Liver (tissue), 9 donors: ENCODE data around the gene ERC1. TPM values are rescaled to one million over a fixed set of nuclear protein-coding genes. Genes with fewer than 3 reads are reported as not detected.
A peak's percentile ranks its signal among the peaks of the same experiment; 100 is the strongest.

Source experiments
- DNase-seq: peaks from one replicate; pipeline ENCODE4 v3.0.0-alpha.2; 2017; ENCODE audit warnings: low spot score
- H3K27ac ChIP-seq, 2 donors: one replicate each; pipeline ENCODE4 v1.7.0; 2013; ENCODE audit warnings: inconsistent platforms in 2 of 2, low read length in 2 of 2, control low read depth in 1 of 2, low read depth in 1 of 2, mild to moderate bottlenecking in 1 of 2
- H3K27me3 ChIP-seq, 4 donors: one replicate each; pipeline versions ENCODE4 v1.6.1 to v1.7.0; 2013; ENCODE audit warnings: low read length in 3 of 4, inconsistent platforms in 1 of 4, mild to moderate bottlenecking in 1 of 4, moderate library complexity in 1 of 4; ENCODE audit not compliant: control insufficient read depth in 4 of 4, insufficient read depth in 4 of 4
- H3K36me3 ChIP-seq, 4 donors: one replicate each; pipeline versions ENCODE4 v1.6.1 to v1.7.0; 2013; ENCODE audit warnings: low read length in 3 of 4, mild to moderate bottlenecking in 3 of 4, low read depth in 1 of 4, moderate library complexity in 1 of 4; ENCODE audit not compliant: control insufficient read depth in 4 of 4, insufficient read depth in 3 of 4
- H3K4me1 ChIP-seq, 4 donors: one replicate each; pipeline versions ENCODE4 v1.6.1 to v1.7.0; 2013; ENCODE audit warnings: low read length in 3 of 4, mild to moderate bottlenecking in 3 of 4, moderate library complexity in 1 of 4; ENCODE audit not compliant: control insufficient read depth in 4 of 4, insufficient read depth in 4 of 4
- H3K4me3 ChIP-seq, 3 donors: one replicate each; pipeline versions ENCODE4 v1.6.1 to v1.7.0; 2013; ENCODE audit warnings: low read length in 3 of 3, control low read depth in 1 of 3, low read depth in 1 of 3, mild to moderate bottlenecking in 1 of 3
- H3K9ac ChIP-seq, 2 donors: one replicate each; pipeline ENCODE4 v1.7.0; 2013; ENCODE audit warnings: low read length in 2 of 2, mild to moderate bottlenecking in 2 of 2, moderate library complexity in 2 of 2, control low read depth in 1 of 2, low read depth in 1 of 2
- H3K9me3 ChIP-seq, 4 donors: one replicate each; pipeline versions ENCODE4 v1.6.1 to v1.7.0; 2013; ENCODE audit warnings: low read length in 3 of 4; ENCODE audit not compliant: control insufficient read depth in 4 of 4
- ATF3 ChIP-seq: IDR thresholded peaks from 2 replicates; pipeline ENCODE4 v1.6.1; 2016; ENCODE audit warnings: antibody characterized with exemption
- CTCF ChIP-seq: fragments of 150-350 bp; IDR thresholded peaks from 2 replicates; pipeline ENCODE4 v1.5.1; 2017; ENCODE audit warnings: improper control_type of control experiment, low read depth, low read length; ENCODE audit not compliant: missing input control
- EGR1 ChIP-seq, 2 donors: IDR thresholded peaks; 2 replicates each; pipeline ENCODE4 v1.6.1; 2016 to 2018; ENCODE audit warnings: antibody characterized with exemption in 2 of 2, low read depth in 2 of 2
- FOXA1 ChIP-seq: IDR thresholded peaks from 2 replicates; pipeline ENCODE4 v1.6.1; 2016; ENCODE audit warnings: antibody characterized with exemption
- FOXA2 ChIP-seq: IDR thresholded peaks from 2 replicates; pipeline ENCODE4 v1.6.1; 2016; ENCODE audit warnings: antibody characterized with exemption
- GABPA ChIP-seq, 2 donors: IDR thresholded peaks in 1 of 2; conservative IDR thresholded peaks in 1 of 2; 2 replicates each; pipeline ENCODE4 v1.6.1; 2016; ENCODE audit warnings: antibody characterized with exemption in 2 of 2, mild to moderate bottlenecking in 1 of 2, moderate library complexity in 1 of 2
- HNF4A ChIP-seq, 2 donors: conservative IDR thresholded peaks; 2 replicates each; pipeline ENCODE4 v1.6.1; 2016; ENCODE audit warnings: antibody characterized with exemption in 2 of 2, mild to moderate bottlenecking in 2 of 2
- HNF4G ChIP-seq: IDR thresholded peaks from 2 replicates; pipeline ENCODE4 v1.6.1; 2016; ENCODE audit warnings: antibody characterized with exemption
- JUND ChIP-seq, 2 donors: IDR thresholded peaks; 2 replicates each; pipeline ENCODE4 v1.6.1; 2016; ENCODE audit warnings: antibody characterized with exemption in 2 of 2
- MAX ChIP-seq: IDR thresholded peaks from 2 replicates; pipeline ENCODE4 v1.6.1; 2016; ENCODE audit warnings: antibody characterized with exemption
- NR2F2 ChIP-seq: IDR thresholded peaks from 2 replicates; pipeline ENCODE4 v1.6.1; 2016; ENCODE audit warnings: antibody characterized with exemption
- RAD21 ChIP-seq, 2 donors: IDR thresholded peaks; 2 replicates each; pipeline ENCODE4 v1.6.1; 2016; ENCODE audit warnings: antibody characterized with exemption in 2 of 2, mild to moderate bottlenecking in 2 of 2
- REST ChIP-seq: IDR thresholded peaks from 2 replicates; pipeline ENCODE4 v1.6.1; 2016; ENCODE audit warnings: antibody characterized with exemption, mild to moderate bottlenecking
- RXRA ChIP-seq, 2 donors: IDR thresholded peaks; 2 replicates each; pipeline ENCODE4 v1.6.1; 2017 to 2018; ENCODE audit warnings: antibody characterized with exemption in 2 of 2, mild to moderate bottlenecking in 1 of 2
- SP1 ChIP-seq: IDR thresholded peaks from 2 replicates; pipeline ENCODE4 v1.6.1; 2018; ENCODE audit warnings: antibody characterized with exemption, mild to moderate bottlenecking
- YY1 ChIP-seq: IDR thresholded peaks from 2 replicates; pipeline ENCODE4 v1.6.1; 2016; ENCODE audit warnings: antibody characterized with exemption, mild to moderate bottlenecking
- WGBS: extraction: QIAGEN DNeasy Blood & Tissue Kit; methylation state at CpG from one replicate; pipeline ENCODE4 v1.1.7; 2013; 5-methylcytosine and 5-hydroxymethylcytosine counted together
- polyA plus RNA-seq, 2 donors: library from polyadenylated mRNA; stranded (reverse) in 1 of 2; unstranded in 1 of 2; fragments of 200-250 nt in 1 of 2; fragments of >200 nt in 1 of 2; fragmentation: Nextera tagmentation in 1 of 2; extraction: Ambion mirVana in 1 of 2; gene quantifications; one replicate each; pipeline versions ENCODE4 v1.2.1 to v1.2.3, GENCODE V29; 2013 to 2015
- total RNA-seq, 2 donors: library from RNA; depleted of rRNA; stranded (reverse); fragments of >200 nt; gene quantifications; one replicate each; pipeline ENCODE4 v1.2.3, GENCODE V29; 2014
- donor health status: healthy.
- donor health status: healthy.
- donor health status: healthy.
- donor health status: healthy.
- donor health status: healthy.

Gene ERC1
- total and polyA plus RNA-seq, 4 donors = 6.2 to 50.2 (median 10.3) TPM

GRCh38 chr12:1083889-1084262 lies 92.9 kb downstream of the ERC1 start:
- TF ChIP-seq REST = no peak
- no peak for TF ChIP-seq MAX
- TF ChIP-seq FOXA1 = no peak
- no peak for TF ChIP-seq FOXA2
- no peak for TF ChIP-seq CTCF
- no peak for TF ChIP-seq SP1
- TF ChIP-seq HNF4A (conservative IDR thresholded peaks at IDR 0.05) = peak in 1 of 2 donors; percentile 18
- TF ChIP-seq HNF4G = no peak
- TF ChIP-seq NR2F2 = no peak
- TF ChIP-seq YY1 = peak; percentile 60
- TF ChIP-seq RXRA (IDR thresholded peaks at IDR 0.05) = no peak
- TF ChIP-seq EGR1 (IDR thresholded peaks at IDR 0.05; ENCODE audit: low read depth in 2 of 2) = no peak
- TF ChIP-seq GABPA (IDR thresholded peaks at IDR 0.05 in 1 of 2, conservative IDR thresholded peaks at IDR 0.05 in 1 of 2) = no peak
- peak in 1 of 2 donors; percentile 18 for TF ChIP-seq RAD21 (IDR thresholded peaks at IDR 0.05)
- TF ChIP-seq JUND (IDR thresholded peaks at IDR 0.05) = no peak
- TF ChIP-seq ATF3 = no peak
- WGBS = 29% methylated on average over 3 of the region's 3 CpGs
- no peak overlapping the region for H3K4me3 ChIP-seq
- no peak overlapping the region for H3K9ac ChIP-seq
- no peaks in the 10 kb centered on the region for H3K9me3 ChIP-seq
- no peaks in the 10 kb centered on the region for H3K27me3 ChIP-seq
- peak overlapping the region; percentile 10 to 26 for H3K27ac ChIP-seq
- DNase-seq = no peak
- no peaks in the 10 kb centered on the region for H3K36me3 ChIP-seq
- H3K4me1 ChIP-seq = peaks cover 0 to 5% (median 3%) of the 10 kb centered on the region in 4 donors

- H3K27me3 ChIP-seq = no peaks in the 10 kb centered on the region
- no peaks in the 10 kb centered on the region for H3K9me3 ChIP-seq
- no peak overlapping the region for H3K27ac ChIP-seq
- WGBS = 77% methylated on average over 4 of the region's 4 CpGs
- no peak overlapping the region for H3K4me3 ChIP-seq
- TF ChIP-seq HNF4G (no peak), GABPA (IDR thresholded peaks at IDR 0.05 in 1 of 2, conservative IDR thresholded peaks at IDR 0.05 in 1 of 2) (no peak), ATF3 (no peak), REST (no peak), CTCF (no peak), FOXA2 (no peak), FOXA1 (no peak), RXRA (IDR thresholded peaks at IDR 0.05) (no peak), JUND (IDR thresholded peaks at IDR 0.05) (no peak)
- no peak for DNase-seq
- H3K36me3 ChIP-seq = no peaks in the 10 kb centered on the region
- no peak overlapping the region for H3K9ac ChIP-seq
- H3K4me1 ChIP-seq = peaks cover 0 to 2% (median 0%) of the 10 kb centered on the region in 4 donors
Measured at GRCh38 chr12:1091350-1091749, 100.3 kb downstream of the ERC1 start.
